GM12878 (cell line): Measurements from ENCODE around the gene CHCHD3. TPM values are rescaled to one million over a fixed set of nuclear protein-coding genes. Genes with fewer than 3 reads are reported as not detected.

Source experiments
- ATAC-seq: fragments of 200-7000 bp; cut with Tn5 transposase; 3 replicates; pipeline ENCODE4 v1.9.1; 2020; ENCODE audit warnings: mild to moderate bottlenecking, moderate library complexity
- BruUV-seq: library from RNA; stranded (reverse); fragments of 400-500 nt; replicated peaks from 2 replicates; lab custom pipeline; 2021; lab: Mats Ljungman, UMichigan
- CTCF ChIA-PET: fragments of 300-600 bp; sonication (Branson Sonifier 250); formaldehyde crosslinking; extraction: SDS; loops from one replicate; lab custom pipeline; 2021; ENCODE audit warnings: inconsistent platforms; lab: Yijun Ruan, JAX
- POLR2A ChIA-PET: fragments of 350-600 bp; formaldehyde crosslinking; extraction: SDS; loops from one replicate; lab custom pipeline; 2021; ENCODE audit warnings: inconsistent platforms; lab: Charles Lee
- RAD21 ChIA-PET: fragments of 300-600 bp; sonication (Branson Sonifier 250); formaldehyde crosslinking; loops from one replicate; lab custom pipeline; 2023; ENCODE audit warnings: antibody characterized with exemption; ENCODE audit not compliant: unreplicated experiment; lab: Charles Lee
- SMC1A ChIA-PET: fragments of 300-600 bp; sonication (Branson Sonifier 250); formaldehyde crosslinking; loops from one replicate; lab custom pipeline; 2023; ENCODE audit not compliant: unreplicated experiment, uncharacterized antibody; lab: Charles Lee
- DNase-seq: peaks from one replicate; pipeline ENCODE4 v3.0.0-alpha.2; 2011; ENCODE audit warnings: low read depth, low spot score
- FAIRE-seq: peaks from 3 replicates; lab custom pipeline; 2011; peaks lifted over from hg19 to GRCh38; lab: Jason Lieb, UNC
- H2AFZ ChIP-seq: 2 replicates; pipeline ENCODE4 v1.6.0; 2011; ENCODE audit warnings: low read depth, low read length, control low read depth; ENCODE audit not compliant: control insufficient read depth
- H3K27ac ChIP-seq: 2 replicates; pipeline ENCODE4 v1.5.1; 2011; ENCODE audit warnings: control low read depth; ENCODE audit not compliant: control insufficient read depth, insufficient read depth
- H3K27me3 ChIP-seq, 2 experiments: replicated peaks in 1 of 2; 2 replicates each; pipeline versions ENCODE4 v1.6.0 to v1.6.1; 2011; ENCODE audit warnings: low read length in 1 of 2; ENCODE audit not compliant: control insufficient read depth in 2 of 2, insufficient read depth in 2 of 2
- H3K36me3 ChIP-seq, 2 experiments: 2 replicates each; pipeline ENCODE4 v1.5.1; 2011; ENCODE audit warnings: low read length in 1 of 2; ENCODE audit not compliant: control insufficient read depth in 2 of 2, insufficient read depth in 2 of 2
- H3K4me1 ChIP-seq: 2 replicates; pipeline ENCODE4 v1.6.1; 2011; ENCODE audit warnings: mild to moderate bottlenecking, low read length, moderate library complexity, mixed read lengths; ENCODE audit not compliant: control insufficient read depth, insufficient read depth
- H3K4me2 ChIP-seq: 2 replicates; pipeline ENCODE4 v1.6.0; 2011; ENCODE audit warnings: control low read depth; ENCODE audit not compliant: control insufficient read depth, insufficient read depth
- H3K4me3 ChIP-seq: fragments of 200-600 bp; sonication (generic); 2 replicates; pipeline ENCODE4 v1.5.1; 2016
- H3K79me2 ChIP-seq: 2 replicates; pipeline ENCODE4 v1.6.0; 2011; ENCODE audit warnings: low read length; ENCODE audit not compliant: control insufficient read depth, insufficient read depth
- H3K9ac ChIP-seq: 2 replicates; pipeline ENCODE4 v1.8.0; 2011; ENCODE audit warnings: low read length, control low read depth, mixed read lengths; ENCODE audit not compliant: control insufficient read depth, insufficient read depth
- H3K9me3 ChIP-seq: replicated peaks from 3 replicates; pipeline ENCODE4 v1.5.1; 2011; ENCODE audit warnings: mild to moderate bottlenecking, low read length; ENCODE audit not compliant: control insufficient read depth, insufficient read depth
- H4K20me1 ChIP-seq: 2 replicates; pipeline ENCODE4 v1.6.0; 2011; ENCODE audit not compliant: control insufficient read depth, insufficient read depth
- BACH1 ChIP-seq: fragments of 450-650 bp; IDR thresholded peaks from 2 replicates; pipeline ENCODE4 v1.6.1; 2017; ENCODE audit warnings: mild to moderate bottlenecking, borderline replicate concordance
- BCLAF1 ChIP-seq: fragments of 450-650 bp; IDR thresholded peaks from 2 replicates; pipeline ENCODE4 v1.6.1; 2017; ENCODE audit warnings: antibody characterized with exemption, mild to moderate bottlenecking, moderate library complexity
- MTA3 ChIP-seq: IDR thresholded peaks from 2 replicates; pipeline ENCODE4 v1.6.1; 2012; ENCODE audit warnings: low read length, inconsistent platforms, borderline replicate concordance
- SRF ChIP-seq, 2 experiments: IDR thresholded peaks; 2 replicates each; pipeline ENCODE4 v1.6.1; 2011; ENCODE audit warnings: low read depth in 2 of 2, low read length in 2 of 2, mild to moderate bottlenecking in 1 of 2, moderate library complexity in 1 of 2
- ZBED1 ChIP-seq: IDR thresholded peaks from 2 replicates; pipeline ENCODE4 v1.6.1; 2016; ENCODE audit warnings: borderline replicate concordance
- ZBTB40 ChIP-seq: fragments of 450-650 bp; IDR thresholded peaks from 2 replicates; pipeline ENCODE4 v1.6.1; 2016; ENCODE audit warnings: mild to moderate bottlenecking, moderate library complexity, borderline replicate concordance
- ZNF592 ChIP-seq: fragments of 450-650 bp; IDR thresholded peaks from 2 replicates; pipeline ENCODE4 v1.6.1; 2017; ENCODE audit warnings: mild to moderate bottlenecking, moderate library complexity
- ZNF622 ChIP-seq: fragments of 450-650 bp; IDR thresholded peaks from 2 replicates; pipeline ENCODE4 v1.6.1; 2017; ENCODE audit warnings: mild to moderate bottlenecking, inconsistent platforms
- WGBS: methylation state at CpG from one replicate; pipeline ENCODE4 v1.1.6; 2016; ENCODE audit warnings: low lambda C conversion rate; ENCODE audit not compliant: insufficient replicate concordance, insufficient coverage; ENCODE audit errors: missing lambda C conversion rate; 5-methylcytosine and 5-hydroxymethylcytosine counted together
- in situ Hi-C: fragments of 300-500 bp; cut with MboI; formaldehyde crosslinking; loops from 9 replicates; pipeline ENCODE4 v1.14.3; 2018; ENCODE audit warnings: mixed read lengths
- intact Hi-C: fragments of 100-400 bp; cut with micrococcal nuclease; formaldehyde crosslinking; loops from one replicate; pipeline ENCODE4 v1.14.2; 2022; ENCODE audit not compliant: unreplicated experiment
- polyA plus RNA-seq, 11 experiments: library from polyadenylated mRNA; depleted of rRNA in 4 of 11; unstranded in 6 of 11; stranded (reverse) in 5 of 11; fragments of >200 nt; fragmentation: Nextera tagmentation in 4 of 11; fragmentation: Illumina TruSeq in 1 of 11; extraction: Ambion mirVana in 4 of 11; extraction: Trizol in 1 of 11; gene quantifications; 1 replicate in 1 of 11; 2 replicates in 10 of 11; pipeline versions ENCODE4 v1.2.1 to v1.2.3, GENCODE V29; 2011 to 2016; ENCODE audit warnings: inconsistent platforms in 2 of 11, missing spikeins in 2 of 11, low read depth in 1 of 11
- total RNA-seq, 4 experiments: library from RNA; depleted of rRNA in 3 of 4; stranded (reverse); fragments of >200 nt in 3 of 4; fragmentation: Illumina TruSeq in 1 of 4; extraction: Trizol in 1 of 4; gene quantifications; 2 replicates each; pipeline versions ENCODE4 v1.2.1 to v1.2.3, GENCODE V29; 2013 to 2021

The CHCHD3 gene
- total and polyA plus RNA-seq, 10 of the 15 experiments (the other 5 are each of a cell fraction or from before 2014, with no cell fraction given) = 38.3 to 178 (median 96.2) TPM

- Histone ChIP-seq H4K20me1 (no peaks in the 10 kb centered on the region), H3K4me3 (no peak overlapping the region), H3K4me2 (no peak overlapping the region), H3K79me2 (no peaks in the 10 kb centered on the region; the same call in none of the 2 replicates), H3K9ac (no peak overlapping the region), H3K27ac (no peak overlapping the region), H3K4me1 (peaks cover 6% of the 10 kb centered on the region), H3K9me3 (no peaks in the 10 kb centered on the region), H3K27me3 (no peaks in the 10 kb centered on the region), H3K36me3 (peaks cover 0 to 1% of the 10 kb centered on the region in 2 experiments; a peak in 2 of 4 replicates), H2AFZ (no peak overlapping the region)
- in situ Hi-C loops (no loop called here), intact Hi-C loops (no loop called here)
- no peak for TF ChIP-seq SRF (IDR thresholded peaks at IDR 0.05; ENCODE audit: low read depth in 2 of 2, low read length in 2 of 2)
- no peak for TF ChIP-seq ZNF592
- TF ChIP-seq BCLAF1 = no peak
- no peak for TF ChIP-seq ZBED1
- no peak for TF ChIP-seq ZBTB40
- no peak for TF ChIP-seq MTA3
- TF ChIP-seq ZNF622 = no peak
- no peak for TF ChIP-seq BACH1
- FAIRE-seq (peak; percentile 57), ATAC-seq (no peak), DNase-seq (no peak)
- CTCF ChIA-PET = no interaction called here
- SMC1A ChIA-PET = interaction anchor here (1.2 kb wide), 1 partner anchor 27 kb away, joined by 4 read pairs; no protein-coding TSS in a partner anchor
- WGBS = 87% methylated on average over 5 of the region's 5 CpGs
- RAD21 ChIA-PET = no interaction called here
- POLR2A ChIA-PET = interaction anchor here (1.0 kb wide), 1 partner anchor 12 kb away, joined by 3 read pairs; no protein-coding TSS in a partner anchor
- BruUV-seq = no TSS peak
Observed at GRCh38 chr7:132910657-132911056, 171.2 kb downstream of the CHCHD3 start.
